Ovary (tissue), 9 donors: Measurements from ENCODE around the gene SMIM41. TPM values are rescaled to one million over a fixed set of nuclear protein-coding genes. Genes with fewer than 3 reads are reported as not detected.

Experiments used
- DNase-seq, 5 donors: peaks; one replicate each; pipeline ENCODE4 v3.0.0-alpha.2; 2019 to 2020
- H3K27ac ChIP-seq, 2 donors: fragments of 200-600 bp; one replicate each; pipeline versions ENCODE4 v1.5.1 to v1.8.0; 2019 to 2022
- H3K27me3 ChIP-seq: fragments of 200-600 bp; one replicate; pipeline ENCODE4 v1.8.0; 2022
- H3K36me3 ChIP-seq: fragments of 200-600 bp; sonication (generic); one replicate; pipeline ENCODE4 v1.5.1; 2019
- H3K4me1 ChIP-seq: one replicate; pipeline ENCODE4 v1.8.1; 2013; ENCODE audit warnings: mild to moderate bottlenecking, moderate library complexity; ENCODE audit not compliant: insufficient read depth
- H3K4me3 ChIP-seq: fragments of 200-600 bp; sonication (generic); one replicate; pipeline ENCODE4 v1.5.1; 2017
- H3K9me3 ChIP-seq, 2 donors: fragments of 200-600 bp in 1 of 2; sonication (generic) in 1 of 2; one replicate each; pipeline versions ENCODE4 v1.5.1 to v1.8.1; 2013 to 2019; ENCODE audit warnings: mild to moderate bottlenecking in 1 of 2, moderate library complexity in 1 of 2
- EP300 ChIP-seq: sonication (generic); formaldehyde crosslinking; IDR thresholded peaks from one replicate; pipeline ENCODE4 v1.6.1; 2017; ENCODE audit warnings: antibody characterized with exemption
- POLR2A ChIP-seq: fragments of 450-650 bp; IDR thresholded peaks from one replicate; pipeline ENCODE4 v1.6.1; 2017; ENCODE audit warnings: antibody characterized with exemption, mild to moderate bottlenecking, moderate library complexity
- WGBS, 3 donors: extraction: QIAGEN DNeasy Blood & Tissue Kit in 1 of 3; methylation state at CpG; one replicate each; pipeline versions ENCODE4 v1.1.5 to v1.1.7; 2013 to 2017; 5-methylcytosine and 5-hydroxymethylcytosine counted together
- intact Hi-C, 4 donors: fragments of 100-400 bp; cut with DNase I; formaldehyde crosslinking; loops; one replicate each; pipeline versions ENCODE4 v1.11.0 to v1.15.1; 2022 to 2023
- polyA plus RNA-seq, 2 donors: library from polyadenylated mRNA; stranded (reverse); fragments of 200-250 nt in 1 of 2; fragments of 350-450 nt in 1 of 2; fragmentation: Illumina TruSeq in 1 of 2; extraction: RNeasy Lipid Tissue Mini Kit (QIAGEN cat#74804) in 1 of 2; gene quantifications; one replicate each; pipeline ENCODE4 v1.2.3, GENCODE V29; 2013 to 2014
- total RNA-seq, 7 donors: library from RNA; depleted of rRNA in 2 of 7; stranded (reverse); fragments of >200 nt in 2 of 7; fragmentation: NEBNext Ultra II Directional in 3 of 7; extraction: Animal tissue kit (Norgen Biotek cat#: 25700) in 3 of 7; gene quantifications; one replicate each; pipeline versions ENCODE4 v1.1.0 to v1.2.4, GENCODE V29; 2016 to 2023
- TF ChIP-seq, protein P1 (sequence below), 3 donors: fragments of 450-650 bp in 2 of 3; fragments of 200-600 bp in 1 of 3; IDR thresholded peaks; one replicate each; pipeline versions ENCODE4 v1.5.1 to v1.8.0; 2016 to 2022; ENCODE audit warnings: antibody characterized with exemption in 3 of 3, mild to moderate bottlenecking in 1 of 3
- donor health status: DM: no; HTN: no; CAD: no; lungs with moderate emphysema.
- donor health status: DM: no; HTN: no; CAD: no.
- donor health status: Bipolar disorder and iron deficiency.
- donor health status: DM: yes; HTN: yes; CAD: no.
- donor health status: DM: no; HTN: no; CAD: no.
- donor health status: DM: yes; HTN: yes; CAD: no.

The SMIM41 gene
- total and polyA plus RNA-seq, 9 donors = 0.32 to 4.5 (median 2.8) TPM

GRCh38 chr12:52046859-52047258 is 32.6 kb upstream of the SMIM41 start:
- H3K27me3 ChIP-seq = no peaks in the 10 kb centered on the region
- no peaks in the 10 kb centered on the region for H3K9me3 ChIP-seq
- TF ChIP-seq, protein P1, sequence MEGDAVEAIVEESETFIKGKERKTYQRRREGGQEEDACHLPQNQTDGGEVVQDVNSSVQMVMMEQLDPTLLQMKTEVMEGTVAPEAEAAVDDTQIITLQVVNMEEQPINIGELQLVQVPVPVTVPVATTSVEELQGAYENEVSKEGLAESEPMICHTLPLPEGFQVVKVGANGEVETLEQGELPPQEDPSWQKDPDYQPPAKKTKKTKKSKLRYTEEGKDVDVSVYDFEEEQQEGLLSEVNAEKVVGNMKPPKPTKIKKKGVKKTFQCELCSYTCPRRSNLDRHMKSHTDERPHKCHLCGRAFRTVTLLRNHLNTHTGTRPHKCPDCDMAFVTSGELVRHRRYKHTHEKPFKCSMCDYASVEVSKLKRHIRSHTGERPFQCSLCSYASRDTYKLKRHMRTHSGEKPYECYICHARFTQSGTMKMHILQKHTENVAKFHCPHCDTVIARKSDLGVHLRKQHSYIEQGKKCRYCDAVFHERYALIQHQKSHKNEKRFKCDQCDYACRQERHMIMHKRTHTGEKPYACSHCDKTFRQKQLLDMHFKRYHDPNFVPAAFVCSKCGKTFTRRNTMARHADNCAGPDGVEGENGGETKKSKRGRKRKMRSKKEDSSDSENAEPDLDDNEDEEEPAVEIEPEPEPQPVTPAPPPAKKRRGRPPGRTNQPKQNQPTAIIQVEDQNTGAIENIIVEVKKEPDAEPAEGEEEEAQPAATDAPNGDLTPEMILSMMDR (IDR thresholded peaks at IDR 0.05) = no peak
- TF ChIP-seq EP300 = no peak
- TF ChIP-seq POLR2A = no peak
- DNase-seq = peak in 2 of 5 donors; percentile 30 to 36
- intact Hi-C loops = loop anchor here in 1 of 4 donors (10.0 kb wide), 1 partner anchor 998 kb away; no protein-coding TSS in a partner anchor
- H3K36me3 ChIP-seq = no peaks in the 10 kb centered on the region
- H3K27ac ChIP-seq = no peak overlapping the region
- 88 to 95% (median 92%) methylated on average over 7 of the region's 7 CpGs for WGBS, 3 donors
- H3K4me1 ChIP-seq = peaks cover 28% of the 10 kb centered on the region
- no peak overlapping the region for H3K4me3 ChIP-seq

- Histone ChIP-seq H3K27ac (peak overlapping the region in 1 of 2 donors; percentile 95), H3K9me3 (no peaks in the 10 kb centered on the region), H3K4me1 (peaks cover 24% of the 10 kb centered on the region), H3K4me3 (no peak overlapping the region), H3K36me3 (no peaks in the 10 kb centered on the region), H3K27me3 (no peaks in the 10 kb centered on the region)
- WGBS, 3 donors = 69 to 73% (median 72%) methylated on average over 4 of the region's 4 CpGs
- intact Hi-C loops = loop anchor here in 1 of 4 donors (10.0 kb wide), 1 partner anchor 996 kb away; no protein-coding TSS in a partner anchor
- peak in 3 of 5 donors; percentile 24 to 41 (median 37) for DNase-seq
- TF ChIP-seq, protein P1 (IDR thresholded peaks at IDR 0.05) = no peak
- TF ChIP-seq EP300 = no peak
- no peak for TF ChIP-seq POLR2A
These were observed 30.2 kb upstream of the SMIM41 start for GRCh38 chr12:52049286-52049685.

GRCh38 chr12:52049688-52050087 is 29.8 kb upstream of the SMIM41 start:
- intact Hi-C loops = loop anchor here in 1 of 4 donors (2.0 to 10.0 kb wide), 2 partner anchors 17 to 995 kb away; no protein-coding TSS in a partner anchor
- peak in 1 of 5 donors; percentile 54 for DNase-seq
- WGBS, 3 donors = 84 to 87% (median 85%) methylated on average over 5 of the region's 5 CpGs
- Histone ChIP-seq H3K4me1 (peaks cover 23% of the 10 kb centered on the region), H3K27ac (peak overlapping the region in 1 of 2 donors; percentile 95), H3K9me3 (no peaks in the 10 kb centered on the region), H3K4me3 (no peak overlapping the region), H3K36me3 (no peaks in the 10 kb centered on the region), H3K27me3 (no peaks in the 10 kb centered on the region)
- TF ChIP-seq EP300 (no peak), POLR2A (no peak)
- TF ChIP-seq, protein P1 (IDR thresholded peaks at IDR 0.05) = no peak

- WGBS, 3 donors = 32 to 38% (median 35%) methylated on average over 16 of the region's 16 CpGs
- intact Hi-C loops = loop anchor here in 1 of 4 donors (2.0 kb wide), 1 partner anchor 17 kb away; no protein-coding TSS in a partner anchor
- H3K9me3 ChIP-seq = no peaks in the 10 kb centered on the region
- no peaks in the 10 kb centered on the region for H3K36me3 ChIP-seq
- peak overlapping the region; percentile 73 for H3K4me3 ChIP-seq
- H3K27me3 ChIP-seq = no peaks in the 10 kb centered on the region
- DNase-seq = peak; percentile 74 to 83 (median 80)
- peak; percentile 65 for TF ChIP-seq EP300
- no peak for TF ChIP-seq POLR2A
- peaks cover 18% of the 10 kb centered on the region for H3K4me1 ChIP-seq
- H3K27ac ChIP-seq = peak overlapping the region; percentile 95 to 96
These were observed 29.3 kb upstream of the SMIM41 start for GRCh38 chr12:52050116-52050757.
